HG03442 (cell line): ENCODE measurements around the gene REXO4.
A peak's percentile ranks its signal among the peaks of the same experiment; 100 is the strongest.

Experiments
- ATAC-seq: cut with Tn5 transposase; IDR thresholded peaks from one replicate; pipeline ENCODE4 v1.9.1; 2021; ENCODE audit warnings: mild to moderate bottlenecking, moderate library complexity; ENCODE audit not compliant: unreplicated experiment

Gene REXO4

DNA sequence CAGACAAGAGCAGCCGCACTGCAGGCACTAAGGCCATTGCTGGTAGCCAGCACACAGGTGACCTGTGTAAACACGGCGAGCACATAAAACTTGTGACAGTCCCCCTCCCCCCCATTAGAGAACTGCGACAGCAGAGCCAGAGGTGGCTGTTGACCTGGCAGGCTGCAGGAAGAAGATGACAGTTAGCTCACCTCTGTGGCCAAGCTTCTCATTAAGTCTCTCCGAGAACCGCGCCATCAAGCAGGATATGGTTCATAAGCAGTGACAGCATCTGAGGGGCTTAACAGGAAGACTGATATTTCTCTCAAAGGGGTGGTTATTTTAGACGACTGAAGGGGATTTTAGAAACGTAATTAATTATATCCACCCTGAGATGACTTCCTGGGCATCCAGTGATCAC is 47.1 kb downstream of the REXO4 start:
- no peak for ATAC-seq

DNA sequence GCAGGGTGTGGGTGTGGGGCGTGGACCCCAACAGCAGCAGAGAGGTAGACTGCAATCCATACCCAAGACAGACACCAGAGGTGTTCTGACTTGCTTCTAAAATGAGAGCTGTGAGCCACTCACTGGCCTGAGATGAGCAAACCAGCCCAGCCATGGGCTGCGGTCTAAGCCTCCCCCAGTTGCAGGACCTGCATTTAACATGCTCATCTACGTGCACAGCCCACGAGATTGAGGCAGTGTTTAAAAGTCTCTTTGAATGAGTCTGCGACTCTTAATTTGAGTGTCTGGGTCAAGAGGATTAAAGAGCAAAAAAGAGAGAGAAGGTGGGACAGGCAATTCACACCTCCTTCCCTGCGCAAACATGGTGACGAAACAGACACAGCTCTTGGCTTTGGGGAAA is 47.9 kb downstream of the REXO4 start:
- ATAC-seq: no peak

DNA sequence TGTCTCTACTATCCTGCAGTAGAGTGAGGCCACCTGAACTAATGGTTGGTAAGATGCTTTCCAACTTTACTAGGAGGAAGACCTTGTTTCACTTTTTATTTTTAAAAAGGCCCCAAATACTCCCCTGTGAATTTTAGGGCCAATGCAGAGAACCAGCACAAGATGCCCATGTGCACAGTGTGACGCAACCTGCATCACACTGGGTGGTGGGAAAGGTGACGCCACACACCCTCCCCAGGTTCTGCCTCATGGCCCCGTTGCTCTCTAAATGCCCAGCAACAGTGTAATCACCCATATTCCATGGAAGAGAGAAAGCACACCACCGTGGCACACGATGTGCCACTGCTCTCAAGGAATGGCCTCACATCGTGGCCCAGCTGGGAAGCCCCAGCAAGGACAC is 48.4 kb downstream of the REXO4 start:
- ATAC-seq: no peak

DNA sequence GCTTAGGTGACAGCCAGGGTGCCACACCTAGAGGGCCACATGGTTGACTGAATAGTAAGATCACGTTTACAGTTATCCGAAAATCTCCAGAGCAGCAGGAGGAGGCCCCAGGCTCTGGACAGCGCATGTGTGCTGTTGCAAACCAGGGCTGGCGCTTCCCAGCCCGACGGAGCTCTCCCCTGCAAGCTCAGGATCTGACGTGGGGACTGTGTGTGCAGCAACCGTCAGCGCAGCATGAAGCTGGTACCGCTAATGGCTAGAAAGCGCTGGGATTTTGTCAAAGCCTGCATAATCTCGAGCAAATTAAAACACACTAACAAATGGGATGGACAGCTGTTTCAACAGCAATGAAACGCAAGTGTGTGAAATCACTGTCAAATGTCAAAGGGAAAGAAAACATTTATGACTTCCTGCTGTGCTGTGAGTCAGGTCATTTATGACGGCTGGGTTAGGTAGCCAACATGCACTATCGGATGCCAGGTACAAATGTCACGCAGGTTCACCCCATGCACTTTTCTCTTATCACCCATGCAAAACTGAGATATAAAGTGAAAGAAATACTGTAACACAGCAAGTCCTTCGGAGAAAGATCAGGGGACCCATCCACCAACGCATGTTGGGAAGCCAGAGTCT is 49.4 kb downstream of the REXO4 start:
- no peak for ATAC-seq

DNA sequence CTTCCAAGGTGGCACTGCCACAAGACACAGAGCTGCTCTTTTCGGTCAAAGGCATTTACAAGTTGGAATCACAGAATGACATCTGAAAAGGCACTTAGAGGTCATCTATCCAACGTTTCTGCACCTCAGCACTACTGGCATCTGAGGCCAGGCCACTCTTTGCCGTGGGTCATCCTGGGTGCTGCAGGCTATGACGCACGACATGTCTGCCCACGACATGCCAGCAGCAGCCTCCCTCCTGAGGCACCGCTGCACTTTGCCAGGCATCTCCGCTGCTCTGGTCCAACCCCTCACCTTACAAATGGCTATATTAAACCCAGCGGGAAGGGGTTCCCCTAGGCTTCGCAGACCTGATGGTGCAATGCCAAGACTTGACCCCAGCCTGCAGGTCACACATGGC is 50.0 kb downstream of the REXO4 start:
- no peak for ATAC-seq

DNA sequence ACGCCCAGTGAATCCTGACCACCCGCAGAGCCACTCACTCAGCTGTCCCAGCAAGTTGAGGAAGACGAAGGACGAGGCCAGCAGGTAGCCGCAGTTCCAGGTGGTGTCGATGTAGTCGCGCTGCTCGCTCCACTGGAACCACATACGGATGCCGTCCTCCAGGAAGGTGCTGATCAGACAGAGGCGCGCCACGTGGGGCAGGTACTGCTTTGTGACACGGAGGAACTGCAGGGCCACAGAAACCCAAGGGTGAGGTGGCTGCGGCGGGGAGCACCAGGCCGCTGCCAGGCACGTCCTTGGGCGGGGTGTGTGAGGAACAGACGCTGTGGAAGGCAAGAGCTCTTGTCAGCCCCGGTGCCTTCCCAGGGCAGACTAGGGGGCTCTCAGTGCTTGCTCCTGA is 50.6 kb downstream of the REXO4 start:
- no peak for ATAC-seq

DNA sequence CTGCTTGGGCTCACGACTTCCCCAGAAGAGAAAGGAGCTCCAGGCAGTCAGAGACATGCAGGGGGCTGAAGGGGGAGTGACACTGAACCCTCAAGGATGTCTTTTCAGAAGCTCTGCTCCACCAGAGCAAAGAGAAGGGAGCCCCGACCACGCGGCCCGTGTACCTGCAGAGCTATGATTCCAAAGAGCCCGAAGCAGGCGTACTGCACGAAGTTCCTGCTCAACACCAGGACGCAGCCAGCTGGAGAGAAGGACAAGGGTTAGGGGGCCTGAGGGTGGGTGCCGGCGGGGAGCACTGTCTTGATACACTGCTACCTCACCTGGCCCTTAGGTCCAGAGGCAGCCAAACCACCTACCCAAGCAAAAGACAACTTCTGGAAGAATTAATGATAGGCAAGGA is 51.4 kb downstream of the REXO4 start:
- ATAC-seq: no peak

DNA sequence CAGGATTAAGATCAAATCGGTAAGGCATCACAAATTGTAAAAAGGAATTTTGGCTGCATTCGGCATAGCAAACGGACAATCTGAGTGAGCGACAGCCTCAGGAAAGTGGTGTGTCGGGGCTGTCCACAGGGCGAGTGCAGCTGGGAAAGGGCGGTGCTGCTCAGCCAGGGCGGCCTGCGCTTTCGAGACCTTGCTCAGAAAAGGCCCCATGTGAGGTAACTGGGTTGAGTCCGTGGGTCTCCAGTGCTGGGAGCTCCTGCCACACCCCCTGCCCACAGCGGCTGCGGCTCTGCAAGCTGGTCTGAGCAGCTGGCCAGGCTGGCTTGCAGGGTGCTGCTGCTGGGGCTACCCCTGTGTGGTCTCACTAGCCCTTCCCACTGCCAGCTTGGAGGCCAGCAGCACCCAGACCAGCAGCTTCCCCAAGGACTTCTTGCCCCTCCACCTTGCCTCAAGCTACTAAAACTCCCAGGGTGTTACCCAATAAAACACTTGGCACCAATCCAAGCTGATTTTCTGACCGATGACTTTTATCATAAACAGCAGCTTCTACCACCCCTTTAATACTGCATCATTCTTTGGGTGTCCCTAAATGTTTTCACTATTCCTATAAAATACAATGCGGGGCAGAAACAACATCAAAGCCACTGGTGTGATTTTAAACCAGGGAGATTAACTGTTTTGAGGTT is 55.3 kb downstream of the REXO4 start:
- no peak for ATAC-seq

DNA sequence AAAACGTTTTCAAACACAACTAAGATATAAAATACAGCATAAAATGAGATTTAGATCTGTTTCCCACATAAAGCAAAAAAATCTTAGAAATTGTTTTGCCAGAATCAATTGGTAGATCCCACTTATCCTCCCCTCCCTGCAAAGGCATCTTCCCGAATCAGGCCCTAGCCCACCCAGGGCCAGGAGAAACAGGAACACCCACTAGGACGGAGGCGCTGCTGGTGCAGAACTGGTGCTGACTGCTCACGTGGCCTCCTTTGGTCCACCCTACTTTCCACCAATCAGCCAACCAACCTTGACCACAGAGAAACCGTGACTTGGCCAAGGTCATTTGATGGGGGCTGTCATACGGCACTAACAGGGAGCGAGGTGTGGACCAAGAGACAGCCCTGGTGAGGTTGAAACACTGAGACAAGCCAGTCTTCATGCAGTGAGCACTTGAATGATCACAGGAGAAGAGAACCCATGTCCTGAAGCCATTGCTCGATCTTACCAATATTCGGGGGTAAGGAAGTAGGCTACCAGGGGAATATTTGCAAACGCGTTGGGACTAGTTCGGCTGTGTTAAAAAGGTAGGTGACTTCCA is 56.2 kb downstream of the REXO4 start:
- ATAC-seq: no peak

DNA sequence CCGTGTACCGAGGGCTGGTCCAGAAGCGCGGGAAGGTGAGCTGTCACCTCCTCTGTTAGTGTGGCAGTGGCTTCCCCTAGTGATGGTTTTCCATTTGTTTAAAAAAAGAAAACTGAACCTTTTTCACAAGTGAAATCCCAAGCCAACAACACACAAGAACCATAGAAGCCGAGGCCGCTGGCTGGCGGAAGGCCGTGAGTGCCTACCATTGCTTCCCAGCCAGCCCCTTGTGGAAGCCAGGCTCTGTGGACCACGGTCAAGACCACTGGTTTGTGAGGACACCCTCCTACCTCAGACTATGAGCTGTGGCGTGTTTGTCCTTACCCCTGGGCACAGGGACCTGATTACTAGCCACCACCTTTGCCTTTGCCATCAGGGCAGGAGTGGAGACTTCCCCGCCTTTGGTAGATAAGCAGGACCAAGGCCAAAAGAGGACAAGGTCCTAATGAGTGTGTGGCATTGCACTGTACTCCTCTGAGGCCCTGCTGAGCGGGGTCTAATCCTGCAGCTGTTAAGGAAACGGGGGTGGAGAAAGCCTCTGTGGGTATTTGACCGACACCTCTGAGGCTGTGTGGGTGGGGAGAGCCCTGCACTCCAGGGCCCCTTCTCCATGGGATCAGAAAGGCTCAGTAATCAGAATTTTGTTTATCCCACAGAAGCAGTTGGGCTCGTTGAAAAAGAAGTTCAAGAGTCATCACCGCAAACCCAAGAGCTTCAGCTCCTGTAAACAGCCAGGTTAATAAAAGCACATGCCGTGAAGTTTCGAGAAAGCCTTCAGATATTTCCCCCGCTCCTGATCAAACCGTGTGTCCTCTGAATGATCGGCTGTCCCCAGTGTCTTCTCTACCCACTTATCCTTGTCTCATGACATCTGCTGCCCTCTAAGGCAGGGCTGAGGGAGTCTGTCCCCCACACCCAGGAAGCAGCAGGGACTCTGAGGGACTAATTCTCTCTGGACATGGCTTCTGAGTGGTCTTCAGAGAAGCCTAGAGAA is 57.1 kb downstream of the REXO4 start:
- no peak for ATAC-seq

DNA sequence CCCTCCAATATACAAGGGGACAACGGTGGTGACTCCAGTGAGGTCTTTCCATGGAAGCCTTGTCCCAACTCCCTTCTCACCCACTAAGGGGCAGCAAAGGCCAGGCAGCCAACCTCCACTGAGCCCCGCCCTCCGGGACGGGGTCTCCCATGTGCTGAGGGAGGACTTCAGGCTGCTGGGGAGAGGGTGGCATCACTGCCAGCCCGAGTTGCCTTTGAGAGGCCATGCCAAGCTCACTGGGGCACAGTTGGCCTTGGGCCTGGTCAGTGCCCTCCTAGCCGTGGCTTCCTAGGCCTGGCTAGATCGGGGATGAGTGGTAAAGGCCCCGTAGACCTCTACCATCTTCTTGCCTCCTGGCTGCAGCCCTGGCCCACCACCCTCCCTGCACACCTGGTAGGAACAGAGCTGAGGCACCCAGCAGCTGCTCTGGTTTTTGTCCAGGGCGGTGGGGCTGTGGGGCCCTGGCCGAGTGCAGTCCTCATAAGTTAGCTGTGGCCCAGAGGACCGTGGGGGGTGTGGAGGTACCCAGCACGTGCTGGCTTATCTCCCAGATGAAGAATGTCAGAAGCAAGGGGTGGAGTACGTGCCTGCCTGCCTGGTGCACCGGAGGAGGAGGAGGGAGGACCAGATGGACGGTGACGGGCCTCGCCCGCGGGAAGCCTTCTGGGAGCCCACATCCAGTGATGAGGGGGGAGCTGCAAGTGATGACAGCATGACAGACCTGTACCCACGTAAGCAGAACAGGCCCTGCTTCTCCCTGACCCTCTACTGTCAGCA is 58.2 kb downstream of the REXO4 start:
- no peak for ATAC-seq

DNA sequence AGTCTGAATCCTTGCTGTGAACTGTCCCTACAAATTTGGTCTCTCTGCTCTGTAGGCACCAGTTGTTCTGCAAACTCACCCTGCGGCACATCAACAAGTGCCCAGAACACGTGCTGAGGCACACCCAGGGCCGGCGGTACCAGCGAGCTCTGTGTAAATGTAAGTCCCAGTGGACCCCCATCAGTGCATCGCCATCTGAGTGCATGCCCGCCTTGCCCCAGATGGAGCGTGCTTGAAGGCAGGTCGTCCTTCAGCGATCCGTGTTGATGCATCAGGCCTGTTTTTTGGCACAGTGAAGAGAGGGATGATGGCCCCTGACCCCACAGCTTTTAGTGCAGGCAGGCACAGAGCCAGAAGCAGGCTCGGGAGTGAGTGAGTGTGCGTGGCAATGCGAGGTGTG is 60.2 kb downstream of the REXO4 start:
- ATAC-seq: no peak

DNA sequence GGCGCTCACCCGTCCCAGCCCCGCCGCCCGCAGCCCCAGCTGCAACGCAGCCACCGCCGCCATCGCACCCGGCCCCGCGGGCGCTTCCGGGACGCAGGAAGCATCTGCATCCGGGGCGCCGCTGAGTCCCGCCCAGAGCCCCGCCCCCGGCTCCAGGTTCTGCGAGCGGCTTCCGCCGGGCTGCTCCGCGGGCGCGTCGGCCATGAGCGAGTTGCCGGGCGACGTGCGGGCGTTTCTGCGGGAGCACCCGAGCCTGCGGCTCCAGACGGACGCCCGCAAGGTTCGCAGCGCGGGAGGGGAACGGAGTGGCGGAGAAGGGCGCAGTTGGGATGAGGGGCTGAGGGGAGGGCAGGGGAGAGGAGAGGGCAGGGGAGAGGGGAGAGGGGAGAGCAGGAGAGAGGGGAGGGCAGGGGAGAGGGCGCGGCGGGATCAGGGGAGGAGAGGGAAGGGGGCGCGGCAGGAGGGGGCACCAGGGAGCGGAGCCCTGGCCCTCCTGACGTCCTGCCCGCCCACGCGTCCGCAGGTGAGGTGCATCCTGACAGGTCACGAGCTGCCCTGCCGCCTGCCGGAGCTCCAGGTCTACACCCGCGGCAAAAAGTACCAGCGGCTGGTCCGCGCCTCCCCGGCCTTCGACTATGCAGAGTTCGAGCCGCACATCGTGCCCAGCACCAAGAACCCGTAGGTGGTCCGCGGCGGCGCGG is 61.3 kb downstream of the REXO4 start, which contains the start of the genes SURF1 and SURF2:
TSS of gene SURF1 (minus strand) at position 97 of the 701 bp plus-strand sequence. CDS start at position 63, 34 bp downstream.
TSS of gene SURF2 (plus strand) at position 160 of the 701 bp plus-strand sequence. CDS start at position 203, 43 bp downstream.
- ATAC-seq: peak; percentile 45
